SU-DHL-6 (cell line): Measurements from ENCODE around the gene TLCD3B.

Experiments used
- H2AFZ ChIP-seq: fragments of 200-600 bp; sonication (generic); 2 replicates; pipeline ENCODE4 v1.6.1; 2014; ENCODE audit warnings: low read depth, mild to moderate bottlenecking, moderate library complexity, mixed read lengths, antibody characterized with exemption, low read length; ENCODE audit not compliant: severe bottlenecking
- H3F3A ChIP-seq: fragments of 200-600 bp; shearing (Covaris generic); 2 replicates; pipeline ENCODE4 v1.6.0; 2016; ENCODE audit warnings: antibody characterized with exemption, mild to moderate bottlenecking; ENCODE audit not compliant: insufficient read depth
- H3K27ac ChIP-seq: fragments of 200-600 bp; sonication (generic); 2 replicates; pipeline ENCODE4 v1.5.1; 2016; ENCODE audit warnings: low read depth, mild to moderate bottlenecking, low read length, moderate library complexity, mixed read lengths
- H3K27me3 ChIP-seq: fragments of 200-600 bp; sonication (generic), shearing (Covaris generic); 2 replicates; pipeline ENCODE4 v1.6.0; 2014; ENCODE audit warnings: mild to moderate bottlenecking, low read length
- H3K36me3 ChIP-seq: fragments of 200-600 bp; sonication (generic); 2 replicates; pipeline ENCODE4 v1.6.1; 2014; ENCODE audit warnings: mild to moderate bottlenecking, low read length, mixed read lengths
- H3K4me2 ChIP-seq: fragments of 300-600, 200-600 bp; shearing (Covaris generic), sonication (generic); 2 replicates; pipeline ENCODE4 v1.6.0; 2014; ENCODE audit warnings: low read length, low read depth, mild to moderate bottlenecking; ENCODE audit not compliant: poor library complexity, severe bottlenecking
- H3K4me3 ChIP-seq: fragments of 200-600 bp; sonication (generic); 2 replicates; pipeline ENCODE4 v1.5.1; 2014; ENCODE audit warnings: antibody characterized with exemption, low read length, mild to moderate bottlenecking, mixed read lengths; ENCODE audit not compliant: insufficient read depth, poor library complexity, severe bottlenecking
- H3K79me2 ChIP-seq: fragments of 200-600 bp; sonication (generic); 2 replicates; pipeline ENCODE4 v1.6.1; 2014; ENCODE audit warnings: mild to moderate bottlenecking, low read length, moderate library complexity; ENCODE audit not compliant: insufficient read depth
- H3K9ac ChIP-seq: fragments of 200-600 bp; sonication (generic); 2 replicates; pipeline ENCODE4 v1.7.0; 2014; ENCODE audit warnings: mild to moderate bottlenecking, low read length
- H3K9me2 ChIP-seq: fragments of 200-600 bp; sonication (generic); replicated peaks from 2 replicates; pipeline ENCODE4 v1.6.1; 2014; ENCODE audit warnings: low read length; ENCODE audit not compliant: insufficient read depth
- H3K9me3 ChIP-seq: fragments of 200-600 bp; sonication (generic); 2 replicates; pipeline ENCODE4 v1.6.1; 2014; ENCODE audit warnings: low read length, mixed read lengths; ENCODE audit not compliant: insufficient read depth
- H4K20me1 ChIP-seq: fragments of 200-600 bp; sonication (generic); 2 replicates; pipeline ENCODE4 v1.6.1; 2014; ENCODE audit warnings: low read depth, mild to moderate bottlenecking, antibody characterized with exemption, low read length, moderate library complexity, mixed read lengths
- CTCF ChIP-seq: fragments of 200-600 bp; sonication (generic); IDR thresholded peaks from one replicate; pipeline ENCODE4 v1.5.1; 2017; ENCODE audit warnings: antibody characterized with exemption, mild to moderate bottlenecking, low read length, moderate library complexity; ENCODE audit not compliant: insufficient read depth, poor library complexity, severe bottlenecking
- EZH2phosphoT487 ChIP-seq: fragments of 200-600 bp; sonication (generic), shearing (Covaris generic); conservative IDR thresholded peaks from 2 replicates; pipeline ENCODE4 v1.6.1; 2018; ENCODE audit warnings: mild to moderate bottlenecking, antibody characterized with exemption, low read length, moderate library complexity, mixed read lengths

TLCD3B gene

GRCh38 chr16:30006095-30006473 is 25.0 kb downstream of the TLCD3B start:
- Histone ChIP-seq H3F3A (no peaks in the 10 kb centered on the region), H3K9me3 (no peaks in the 10 kb centered on the region), H3K4me2 (no peak overlapping the region), H3K9me2 (no peaks in the 10 kb centered on the region), H3K36me3 (no peaks in the 10 kb centered on the region), H3K27me3 (no peaks in the 10 kb centered on the region), H3K27ac (no peak overlapping the region), H4K20me1 (no peaks in the 10 kb centered on the region), H2AFZ (no peak overlapping the region), H3K79me2 (no peaks in the 10 kb centered on the region), H3K9ac (no peak overlapping the region), H3K4me3 (no peak overlapping the region)
- no peak for TF ChIP-seq CTCF
- no peak for TF ChIP-seq EZH2phosphoT487

DNA sequence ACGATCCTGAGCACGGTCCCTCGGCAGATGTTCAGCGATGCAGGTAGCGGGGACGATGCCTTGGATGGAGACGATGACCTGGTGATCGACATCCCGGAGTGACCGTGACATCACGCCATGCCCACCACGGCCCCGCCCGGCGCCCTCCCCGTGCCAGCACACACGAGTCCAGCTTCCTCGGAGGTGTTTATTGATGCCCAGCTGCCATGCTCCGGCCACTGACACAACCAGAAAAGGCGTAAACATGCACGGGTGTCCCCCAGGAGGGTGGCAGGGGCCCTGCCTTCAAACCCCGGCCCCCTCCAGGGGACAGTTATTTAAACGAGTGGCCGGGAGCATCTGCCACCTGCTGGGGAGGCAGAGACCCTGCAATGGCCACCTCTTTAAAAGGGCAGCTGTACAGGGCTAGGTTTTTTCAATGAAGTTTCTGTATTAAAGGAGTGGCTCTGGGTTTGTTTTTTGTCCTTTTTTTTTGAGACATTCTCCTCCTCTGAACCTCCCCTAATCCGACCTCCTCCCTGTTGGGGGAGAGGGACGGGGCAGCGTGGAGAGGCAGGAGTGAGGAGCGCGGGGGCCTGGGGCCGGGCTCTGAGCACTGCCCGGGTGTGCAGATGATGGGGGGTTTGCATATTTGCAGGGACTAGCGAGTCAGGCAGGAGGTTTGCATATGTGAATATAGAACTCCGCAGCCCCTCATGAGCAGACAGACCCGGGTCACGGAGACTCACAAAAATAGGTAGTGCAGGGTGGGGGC is 25.6 kb downstream of the TLCD3B start:
- Histone ChIP-seq H3K4me3 (no peak overlapping the region), H4K20me1 (no peaks in the 10 kb centered on the region), H3K4me2 (no peak overlapping the region), H3K9me2 (no peaks in the 10 kb centered on the region), H3F3A (no peaks in the 10 kb centered on the region), H2AFZ (no peak overlapping the region), H3K9ac (no peak overlapping the region), H3K9me3 (no peaks in the 10 kb centered on the region), H3K36me3 (no peaks in the 10 kb centered on the region), H3K79me2 (no peaks in the 10 kb centered on the region), H3K27ac (no peak overlapping the region), H3K27me3 (no peaks in the 10 kb centered on the region)
- no peak for TF ChIP-seq EZH2phosphoT487
- TF ChIP-seq CTCF = peak; percentile 85

DNA sequence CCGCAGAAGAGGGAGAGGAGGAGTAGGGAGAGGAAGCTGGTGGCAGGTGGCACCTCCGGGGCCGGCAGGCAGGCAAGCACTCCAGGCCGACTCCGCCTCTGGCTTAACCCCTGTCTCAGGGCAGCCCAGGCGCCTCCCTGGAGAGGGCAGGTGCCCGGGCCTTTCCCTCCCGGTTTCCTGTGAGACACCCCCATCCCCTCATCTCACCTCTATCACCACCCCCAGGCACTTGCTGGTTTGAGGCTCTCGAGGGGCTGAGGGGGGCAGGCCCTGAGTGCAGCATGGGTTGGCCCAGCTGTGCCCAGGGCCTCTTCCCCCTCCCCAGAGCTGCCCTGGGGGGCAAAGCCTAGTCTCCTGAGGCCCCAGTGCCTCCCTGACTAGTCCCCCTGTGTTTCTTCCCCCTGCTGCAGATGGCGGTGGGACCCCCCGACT is 26.2 kb downstream of the TLCD3B start:
- H3K9ac ChIP-seq = no peak overlapping the region
- no peaks in the 10 kb centered on the region for H3F3A ChIP-seq
- H2AFZ ChIP-seq = no peak overlapping the region
- no peak overlapping the region for H3K27ac ChIP-seq
- H4K20me1 ChIP-seq = no peaks in the 10 kb centered on the region
- no peaks in the 10 kb centered on the region for H3K79me2 ChIP-seq
- TF ChIP-seq EZH2phosphoT487 = no peak
- no peak for TF ChIP-seq CTCF
- H3K4me2 ChIP-seq = no peak overlapping the region
- H3K4me3 ChIP-seq = no peak overlapping the region
- no peaks in the 10 kb centered on the region for H3K9me3 ChIP-seq
- no peaks in the 10 kb centered on the region for H3K9me2 ChIP-seq
- H3K36me3 ChIP-seq = no peaks in the 10 kb centered on the region
- no peaks in the 10 kb centered on the region for H3K27me3 ChIP-seq
